NCI-H524 (cell line): Measurements from ENCODE around the gene CCDC43.

ENCODE experiments used
- DNase-seq, 2 experiments: peaks; one replicate each; lab custom pipeline; 2025; lab: John Stamatoyannopoulos, UW

The CCDC43 gene

DNA sequence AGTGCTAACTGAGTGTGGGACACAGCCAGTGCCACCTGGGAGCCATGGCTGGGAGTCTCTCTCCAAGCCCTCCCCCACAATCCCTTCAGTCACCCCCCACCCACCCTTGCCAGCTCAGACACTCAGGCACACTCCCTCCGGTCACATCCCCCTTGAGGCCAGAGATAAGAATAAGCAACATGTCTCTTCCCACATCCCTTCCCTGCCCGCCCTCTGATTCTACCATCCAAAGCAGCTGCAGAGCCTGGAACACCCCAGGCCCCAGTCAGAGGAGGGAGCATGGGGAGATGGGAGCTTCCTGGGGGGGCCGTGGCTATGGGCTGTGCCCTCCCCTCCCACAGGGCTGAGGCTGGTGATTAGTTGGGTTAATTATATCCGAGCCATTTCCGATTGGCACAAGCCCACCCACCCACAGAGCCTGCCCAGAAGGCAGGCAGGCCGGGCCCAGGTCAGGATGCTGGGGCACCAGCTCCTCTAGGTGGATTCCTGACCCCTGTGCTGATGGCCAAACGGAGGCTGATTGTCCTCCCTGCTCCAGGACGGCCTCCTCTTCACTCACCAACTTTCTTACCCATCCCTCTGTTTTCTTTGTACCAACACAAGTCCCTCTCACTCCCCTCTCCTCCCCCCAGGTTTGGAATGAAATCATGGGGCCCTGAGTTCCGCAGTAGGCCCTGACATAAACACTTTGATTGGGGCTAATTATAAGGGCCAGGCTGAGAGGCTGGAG lies 61.9 kb downstream of the CCDC43 start:
- no peak for DNase-seq
